Calu3 (cell line): ENCODE measurements around the gene LCN1. TPM values are rescaled to one million over a fixed set of nuclear protein-coding genes. Genes with fewer than 3 reads are reported as not detected.

Experiments
- BruUV-seq: library from RNA; stranded (reverse); fragments of 400-500 nt; replicated peaks from 2 replicates; lab custom pipeline; 2021; lab: Mats Ljungman, UMichigan
- CTCF ChIA-PET: fragments of 300-600 bp; sonication (Branson Sonifier 250); formaldehyde crosslinking; loops from one replicate; lab custom pipeline; 2022; ENCODE audit warnings: antibody characterized with exemption; lab: Charles Lee
- DNase-seq: peaks from one replicate; pipeline ENCODE4 v3.0.0; 2022
- H3K27ac Mint-ChIP-seq: one replicate; pipeline ENCODE4 v1.8.0; 2022; ENCODE audit warnings: mixed read lengths; ENCODE audit not compliant: unreplicated experiment
- H3K27me3 Mint-ChIP-seq: one replicate; pipeline ENCODE4 v1.8.0; 2022; ENCODE audit warnings: mixed read lengths; ENCODE audit not compliant: unreplicated experiment
- H3K36me3 Mint-ChIP-seq: one replicate; pipeline ENCODE4 v1.8.0; 2022; ENCODE audit warnings: mild to moderate bottlenecking, moderate library complexity, mixed read lengths; ENCODE audit not compliant: insufficient read depth, unreplicated experiment
- H3K4me1 Mint-ChIP-seq: one replicate; pipeline ENCODE4 v1.8.0; 2022; ENCODE audit warnings: mild to moderate bottlenecking, low read depth, mixed read lengths; ENCODE audit not compliant: unreplicated experiment
- H3K4me3 Mint-ChIP-seq: one replicate; pipeline ENCODE4 v1.8.0; 2022; ENCODE audit warnings: mild to moderate bottlenecking, low read depth, moderate library complexity, mixed read lengths; ENCODE audit not compliant: unreplicated experiment
- H3K9me3 Mint-ChIP-seq: one replicate; pipeline ENCODE4 v1.8.0; 2022; ENCODE audit warnings: low read depth, mixed read lengths; ENCODE audit not compliant: unreplicated experiment
- CTCF ChIP-seq: fragments of 200-600 bp; IDR thresholded peaks from one replicate; pipeline ENCODE4 v1.8.0; 2022; ENCODE audit warnings: antibody characterized with exemption; ENCODE audit not compliant: unreplicated experiment
- intact Hi-C: fragments of 100-400 bp; cut with micrococcal nuclease; formaldehyde crosslinking; loops from one replicate; pipeline ENCODE4 v1.10.0; 2022; ENCODE audit not compliant: unreplicated experiment
- total RNA-seq: library from RNA; stranded (reverse); gene quantifications from 2 replicates; pipeline ENCODE4 v1.2.3, GENCODE V29; 2022

The LCN1 gene
- total RNA-seq, 1 experiment from 2014 or later = not detected

DNA sequence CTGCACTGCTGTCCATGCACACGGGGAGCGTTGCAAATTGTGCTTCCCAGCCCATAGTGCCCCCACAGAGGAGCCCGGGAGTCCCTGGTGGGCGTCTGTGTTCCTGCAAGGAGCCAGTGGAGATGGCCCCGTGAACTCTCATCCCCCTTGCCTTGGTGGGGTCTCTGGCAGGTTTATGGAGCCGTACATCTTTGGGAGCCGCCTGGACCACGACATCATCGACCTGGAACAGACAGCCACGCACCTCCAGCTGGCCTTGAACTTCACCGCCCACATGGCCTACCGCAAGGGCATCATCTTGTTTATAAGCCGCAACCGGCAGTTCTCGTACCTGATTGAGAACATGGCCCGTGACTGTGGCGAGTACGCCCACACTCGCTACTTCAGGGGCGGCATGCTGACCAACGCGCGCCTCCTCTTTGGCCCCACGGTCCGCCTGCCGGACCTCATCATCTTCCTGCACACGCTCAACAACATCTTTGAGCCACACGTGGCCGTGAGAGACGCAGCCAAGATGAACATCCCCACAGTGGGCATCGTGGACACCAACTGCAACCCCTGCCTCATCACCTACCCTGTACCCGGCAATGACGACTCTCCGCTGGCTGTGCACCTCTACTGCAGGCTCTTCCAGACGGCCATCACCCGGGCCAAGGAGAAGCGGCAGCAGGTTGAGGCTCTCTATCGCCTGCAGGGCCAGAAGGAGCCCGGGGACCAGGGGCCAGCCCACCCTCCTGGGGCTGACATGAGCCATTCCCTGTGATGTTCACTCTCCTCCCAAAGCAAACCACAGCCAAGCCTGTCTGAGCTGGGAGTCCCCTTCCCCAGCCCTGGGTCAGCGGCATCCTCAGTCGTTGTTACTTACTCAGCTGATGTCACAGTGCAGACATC, 17.6 kb upstream of the LCN1 start:
- Mint-ChIP-seq H3K4me3 (no peak overlapping the region), H3K27ac (no peak overlapping the region)
- TF ChIP-seq CTCF = no peak

GRCh38 chr9:135504262-135505243, 16.7 kb upstream of the LCN1 start:
- Mint-ChIP-seq H3K27me3 (no peaks in the 10 kb centered on the region), H3K36me3 (peaks cover 39% of the 10 kb centered on the region), H3K27ac (no peak overlapping the region), H3K9me3 (no peaks in the 10 kb centered on the region), H3K4me3 (no peak overlapping the region), H3K4me1 (no peaks in the 10 kb centered on the region)
- TF ChIP-seq CTCF = peak; percentile 62
- CTCF ChIA-PET = no interaction called here
- intact Hi-C loops = no loop called here
- no TSS peak for BruUV-seq
- DNase-seq = peak; percentile 62

More for the DNA sequence above, 17.6 kb upstream of the LCN1 start:
- DNase-seq = no peak
- Mint-ChIP-seq H3K36me3 (peaks cover 44% of the 10 kb centered on the region), H3K4me1 (no peaks in the 10 kb centered on the region), H3K9me3 (no peaks in the 10 kb centered on the region), H3K27me3 (no peaks in the 10 kb centered on the region)
- intact Hi-C loops = no loop called here
- CTCF ChIA-PET = no interaction called here
- BruUV-seq = TSS peak; percentile 41

- H3K4me3 Mint-ChIP-seq = no peak overlapping the region
- no TSS peak for BruUV-seq
- DNase-seq = no peak
- intact Hi-C loops = no loop called here
- peaks cover 29% of the 10 kb centered on the region for H3K36me3 Mint-ChIP-seq
- CTCF ChIA-PET = no interaction called here
- no peak for TF ChIP-seq CTCF
- no peaks in the 10 kb centered on the region for H3K27me3 Mint-ChIP-seq
- no peak overlapping the region for H3K27ac Mint-ChIP-seq
- no peaks in the 10 kb centered on the region for H3K4me1 Mint-ChIP-seq
- no peaks in the 10 kb centered on the region for H3K9me3 Mint-ChIP-seq
Measured at GRCh38 chr9:135505406-135506187, 15.6 kb upstream of the LCN1 start.
